DOHH2 (cell line): ENCODE results near the gene PRDM4.

Experiments used
- EZH2phosphoT487 ChIP-seq: fragments of 200-600 bp; sonication (generic); IDR thresholded peaks from 2 replicates; pipeline ENCODE4 v1.6.1; 2017; ENCODE audit warnings: borderline replicate concordance, mild to moderate bottlenecking, antibody characterized with exemption, low read length, moderate library complexity, mixed read lengths
- TF ChIP-seq, protein P1 (sequence below): fragments of 200-600 bp; sonication (generic); IDR thresholded peaks from one replicate; pipeline ENCODE4 v1.5.1; 2014; ENCODE audit warnings: antibody characterized with exemption, mild to moderate bottlenecking, low read depth, low read length; ENCODE audit not compliant: poor library complexity, severe bottlenecking

DNA sequence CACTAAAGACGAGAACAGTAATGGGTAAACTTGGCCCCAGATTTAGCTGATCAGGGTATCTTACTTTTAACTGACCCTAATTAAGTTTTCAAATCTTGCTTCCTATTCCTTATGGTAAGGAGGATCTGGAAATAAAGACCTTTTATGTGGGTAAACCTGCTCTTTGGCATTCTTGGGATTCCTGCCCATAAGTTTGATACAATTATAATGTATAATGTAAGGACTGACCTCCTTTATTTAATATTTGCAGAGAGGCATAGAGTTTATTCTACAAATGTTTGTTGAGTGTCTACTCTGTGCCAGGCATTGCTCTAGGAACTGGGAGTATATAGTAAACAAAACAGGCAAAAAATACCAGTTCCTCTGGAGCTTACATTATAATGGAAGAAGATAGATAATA, 4.4 kb upstream of the PRDM4 start:
- TF ChIP-seq EZH2phosphoT487: no peak
- TF ChIP-seq, protein P1, sequence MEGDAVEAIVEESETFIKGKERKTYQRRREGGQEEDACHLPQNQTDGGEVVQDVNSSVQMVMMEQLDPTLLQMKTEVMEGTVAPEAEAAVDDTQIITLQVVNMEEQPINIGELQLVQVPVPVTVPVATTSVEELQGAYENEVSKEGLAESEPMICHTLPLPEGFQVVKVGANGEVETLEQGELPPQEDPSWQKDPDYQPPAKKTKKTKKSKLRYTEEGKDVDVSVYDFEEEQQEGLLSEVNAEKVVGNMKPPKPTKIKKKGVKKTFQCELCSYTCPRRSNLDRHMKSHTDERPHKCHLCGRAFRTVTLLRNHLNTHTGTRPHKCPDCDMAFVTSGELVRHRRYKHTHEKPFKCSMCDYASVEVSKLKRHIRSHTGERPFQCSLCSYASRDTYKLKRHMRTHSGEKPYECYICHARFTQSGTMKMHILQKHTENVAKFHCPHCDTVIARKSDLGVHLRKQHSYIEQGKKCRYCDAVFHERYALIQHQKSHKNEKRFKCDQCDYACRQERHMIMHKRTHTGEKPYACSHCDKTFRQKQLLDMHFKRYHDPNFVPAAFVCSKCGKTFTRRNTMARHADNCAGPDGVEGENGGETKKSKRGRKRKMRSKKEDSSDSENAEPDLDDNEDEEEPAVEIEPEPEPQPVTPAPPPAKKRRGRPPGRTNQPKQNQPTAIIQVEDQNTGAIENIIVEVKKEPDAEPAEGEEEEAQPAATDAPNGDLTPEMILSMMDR: no peak
